Measurements from ENCODE around the gene SP5. TPM values are rescaled to one million over a fixed set of nuclear protein-coding genes. Genes with fewer than 3 reads are reported as not detected.
"Not testable (repeated sequence)": the region's sequence is repeated elsewhere in the genome, so short reads cannot be mapped to it uniquely, and the experiment has no call there.

Gene SP5
- total RNA-seq, 2 experiments from 2014 or later, result not detected

GRCh38 chr2:170734601-170735000 is 19.5 kb downstream of the SP5 start:
- DNase-seq; H3K36me3 Mint-ChIP-seq (ENCODE audit: low read depth); CTCF ChIA-PET; H3K9me3 Mint-ChIP-seq; H3K4me1 Mint-ChIP-seq; POLR2A ChIA-PET; H3K4me3 Mint-ChIP-seq; H3K27ac Mint-ChIP-seq: not testable (repeated sequence)
- H3K27me3 Mint-ChIP-seq, result peaks cover 20% of the 10 kb centered on the region

GRCh38 chr2:170736628-170737027 is 21.5 kb downstream of the SP5 start:
- H3K4me1 Mint-ChIP-seq, result no peaks in the 10 kb centered on the region

GRCh38 chr2:170737406-170737805 is 22.3 kb downstream of the SP5 start:
- CTCF ChIA-PET, result no interaction called here
- H3K4me3 Mint-ChIP-seq, result no peak overlapping the region
- no peak for DNase-seq
- POLR2A ChIA-PET, result no interaction called here
- H3K27ac Mint-ChIP-seq, result no peak overlapping the region
- H3K4me1 Mint-ChIP-seq, result no peaks in the 10 kb centered on the region
- H3K36me3 Mint-ChIP-seq (ENCODE audit: low read depth), result no peaks in the 10 kb centered on the region
- H3K27me3 Mint-ChIP-seq, result peaks cover 16% of the 10 kb centered on the region
- no peaks in the 10 kb centered on the region for H3K9me3 Mint-ChIP-seq

More at GRCh38 chr2:170736628-170737027, 21.5 kb downstream of the SP5 start:
- Mint-ChIP-seq H3K36me3 (ENCODE audit: low read depth) (no peaks in the 10 kb centered on the region), H3K27me3 (peaks cover 16% of the 10 kb centered on the region), H3K4me3 (no peak overlapping the region), H3K9me3 (no peaks in the 10 kb centered on the region), H3K27ac (no peak overlapping the region)
- no peak for DNase-seq
- POLR2A ChIA-PET, result no interaction called here
- CTCF ChIA-PET, result no interaction called here

GRCh38 chr2:170737821-170738220 is 22.7 kb downstream of the SP5 start:
- no peaks in the 10 kb centered on the region for H3K9me3 Mint-ChIP-seq
- no peak overlapping the region for H3K4me3 Mint-ChIP-seq
- H3K4me1 Mint-ChIP-seq, result no peaks in the 10 kb centered on the region

GRCh38 chr2:170739048-170739447 is 23.9 kb downstream of the SP5 start:
- Mint-ChIP-seq H3K27me3 (peaks cover 15% of the 10 kb centered on the region), H3K9me3 (no peaks in the 10 kb centered on the region), H3K36me3 (ENCODE audit: low read depth) (no peaks in the 10 kb centered on the region), H3K27ac (no peak overlapping the region), H3K4me3 (no peak overlapping the region), H3K4me1 (no peaks in the 10 kb centered on the region)
- POLR2A ChIA-PET, result no interaction called here
- DNase-seq, result no peak
- CTCF ChIA-PET, result interaction anchor here (1.1 to 1.6 kb wide), 2 partner anchors 74 to 330 kb away, joined by 3 to 5 read pairs; no protein-coding TSS in a partner anchor

More at GRCh38 chr2:170737821-170738220, 22.7 kb downstream of the SP5 start:
- H3K27ac Mint-ChIP-seq, result no peak overlapping the region
- peaks cover 16% of the 10 kb centered on the region for H3K27me3 Mint-ChIP-seq
- H3K36me3 Mint-ChIP-seq (ENCODE audit: low read depth), result no peaks in the 10 kb centered on the region
- ChIA-PET CTCF (no interaction called here), POLR2A (no interaction called here)
- DNase-seq, result no peak

- ChIA-PET CTCF (interaction anchor here (1.1 to 1.6 kb wide), 2 partner anchors 74 to 331 kb away, joined by 3 to 5 read pairs; no protein-coding TSS in a partner anchor), POLR2A (no interaction called here)
- no peak for DNase-seq
Measured at GRCh38 chr2:170739507-170740046, 24.4 kb downstream of the SP5 start.

GRCh38 chr2:170740660-170741059 is 25.5 kb downstream of the SP5 start:
- Mint-ChIP-seq H3K9me3 (no peaks in the 10 kb centered on the region), H3K27me3 (peaks cover 27% of the 10 kb centered on the region), H3K27ac (no peak overlapping the region), H3K4me3 (no peak overlapping the region), H3K36me3 (ENCODE audit: low read depth) (no peaks in the 10 kb centered on the region), H3K4me1 (no peaks in the 10 kb centered on the region)
- ChIA-PET CTCF (no interaction called here), POLR2A (no interaction called here)
- no peak for DNase-seq

More at GRCh38 chr2:170739507-170740046, 24.4 kb downstream of the SP5 start:
- H3K27ac Mint-ChIP-seq, result no peak overlapping the region
- H3K4me1 Mint-ChIP-seq, result no peaks in the 10 kb centered on the region
- H3K27me3 Mint-ChIP-seq, result peaks cover 21% of the 10 kb centered on the region
- H3K9me3 Mint-ChIP-seq, result no peaks in the 10 kb centered on the region
- H3K36me3 Mint-ChIP-seq (ENCODE audit: low read depth), result no peaks in the 10 kb centered on the region
- no peak overlapping the region for H3K4me3 Mint-ChIP-seq

GRCh38 chr2:170742000-170742399 is 26.9 kb downstream of the SP5 start:
- ChIA-PET POLR2A (no interaction called here), CTCF (no interaction called here)
- H3K9me3 Mint-ChIP-seq, result no peaks in the 10 kb centered on the region
- H3K4me3 Mint-ChIP-seq, result no peak overlapping the region
- DNase-seq, result no peak
- no peak overlapping the region for H3K27ac Mint-ChIP-seq
- no peaks in the 10 kb centered on the region for H3K36me3 Mint-ChIP-seq (ENCODE audit: low read depth)
- H3K27me3 Mint-ChIP-seq, result peaks cover 24% of the 10 kb centered on the region
- no peaks in the 10 kb centered on the region for H3K4me1 Mint-ChIP-seq

GRCh38 chr2:170742896-170743529 is 27.9 kb downstream of the SP5 start:
- Mint-ChIP-seq H3K27ac (no peak overlapping the region), H3K4me1 (no peaks in the 10 kb centered on the region), H3K27me3 (peaks cover 28% of the 10 kb centered on the region), H3K9me3 (no peaks in the 10 kb centered on the region), H3K36me3 (ENCODE audit: low read depth) (no peaks in the 10 kb centered on the region), H3K4me3 (no peak overlapping the region)
- CTCF ChIA-PET, result no interaction called here
- no peak for DNase-seq
- POLR2A ChIA-PET, result no interaction called here

- H3K27me3 Mint-ChIP-seq, result peaks cover 28% of the 10 kb centered on the region
- H3K27ac Mint-ChIP-seq, result no peak overlapping the region
- POLR2A ChIA-PET, result no interaction called here
- DNase-seq, result no peak
- no peaks in the 10 kb centered on the region for H3K36me3 Mint-ChIP-seq (ENCODE audit: low read depth)
- H3K9me3 Mint-ChIP-seq, result no peaks in the 10 kb centered on the region
- no peak overlapping the region for H3K4me3 Mint-ChIP-seq
- CTCF ChIA-PET, result no interaction called here
- no peaks in the 10 kb centered on the region for H3K4me1 Mint-ChIP-seq
Measured at GRCh38 chr2:170743530-170744239, 28.5 kb downstream of the SP5 start.

GRCh38 chr2:170744248-170745002 is 29.3 kb downstream of the SP5 start:
- POLR2A ChIA-PET, result no interaction called here
- no peak for DNase-seq
- CTCF ChIA-PET, result no interaction called here
- Mint-ChIP-seq H3K9me3 (no peaks in the 10 kb centered on the region), H3K4me3 (no peak overlapping the region), H3K36me3 (ENCODE audit: low read depth) (no peaks in the 10 kb centered on the region), H3K27ac (no peak overlapping the region), H3K27me3 (peaks cover 25% of the 10 kb centered on the region), H3K4me1 (no peaks in the 10 kb centered on the region)

GRCh38 chr2:170745305-170745704 is 30.2 kb downstream of the SP5 start:
- Mint-ChIP-seq H3K27me3 (peaks cover 30% of the 10 kb centered on the region), H3K4me3 (no peak overlapping the region), H3K9me3 (no peaks in the 10 kb centered on the region), H3K27ac (no peak overlapping the region), H3K4me1 (no peaks in the 10 kb centered on the region), H3K36me3 (ENCODE audit: low read depth) (no peaks in the 10 kb centered on the region)
- CTCF ChIA-PET, result no interaction called here
- POLR2A ChIA-PET, result no interaction called here
- no peak for DNase-seq

- H3K4me3 Mint-ChIP-seq, result no peak overlapping the region
- no peak for DNase-seq
- H3K27ac Mint-ChIP-seq, result no peak overlapping the region
- no peaks in the 10 kb centered on the region for H3K36me3 Mint-ChIP-seq (ENCODE audit: low read depth)
- H3K4me1 Mint-ChIP-seq, result no peaks in the 10 kb centered on the region
- peaks cover 38% of the 10 kb centered on the region for H3K27me3 Mint-ChIP-seq
- ChIA-PET POLR2A (no interaction called here), CTCF (no interaction called here)
- H3K9me3 Mint-ChIP-seq, result no peaks in the 10 kb centered on the region
Measured at GRCh38 chr2:170747921-170748320, 32.8 kb downstream of the SP5 start.

Data from activated CD4-positive, alpha-beta memory T cell treated with anti-CD3 and anti-CD28 coated beads, Interleukin-2, amount 10 ng/mL, durations not matched to agents 7 days and 5 days (primary cell).